HG03571 (cell line): Measurements from ENCODE around the gene ARHGAP15.

Experiments used
- ATAC-seq: cut with Tn5 transposase; IDR thresholded peaks from one replicate; pipeline ENCODE4 v1.9.1; 2021; ENCODE audit not compliant: unreplicated experiment

The ARHGAP15 gene

GRCh38 chr2:143477714-143478443 is 348.7 kb downstream of the ARHGAP15 start:
- no peak for ATAC-seq

- ATAC-seq = no peak
Observed at GRCh38 chr2:143480086-143480485, 350.9 kb downstream of the ARHGAP15 start.

- no peak for ATAC-seq
Observed at GRCh38 chr2:143480601-143481236, 351.5 kb downstream of the ARHGAP15 start.

- no peak for ATAC-seq
Observed at GRCh38 chr2:143481237-143481623, 352.0 kb downstream of the ARHGAP15 start.

GRCh38 chr2:143481733-143482132 is 352.5 kb downstream of the ARHGAP15 start:
- no peak for ATAC-seq

- no peak for ATAC-seq
Observed at GRCh38 chr2:143482316-143482715, 353.1 kb downstream of the ARHGAP15 start.

GRCh38 chr2:143482771-143483170 is 353.6 kb downstream of the ARHGAP15 start:
- no peak for ATAC-seq

- ATAC-seq = no peak
Observed at GRCh38 chr2:143486976-143487375, 357.8 kb downstream of the ARHGAP15 start.

GRCh38 chr2:143489145-143489544 is 359.9 kb downstream of the ARHGAP15 start:
- no peak for ATAC-seq

GRCh38 chr2:143491131-143491530 is 361.9 kb downstream of the ARHGAP15 start:
- ATAC-seq = no peak

GRCh38 chr2:143493339-143493738 is 364.1 kb downstream of the ARHGAP15 start:
- ATAC-seq = no peak

- no peak for ATAC-seq
Observed at GRCh38 chr2:143497726-143498125, 368.5 kb downstream of the ARHGAP15 start.

- no peak for ATAC-seq
Observed at GRCh38 chr2:143498496-143498895, 369.3 kb downstream of the ARHGAP15 start.

- ATAC-seq = no peak
Observed at GRCh38 chr2:143499061-143499460, 369.8 kb downstream of the ARHGAP15 start.

GRCh38 chr2:143501106-143501676 is 372.0 kb downstream of the ARHGAP15 start:
- no peak for ATAC-seq

- ATAC-seq = no peak
Observed at GRCh38 chr2:143503280-143503679, 374.1 kb downstream of the ARHGAP15 start.

- ATAC-seq = no peak
Observed at GRCh38 chr2:143504397-143504796, 375.2 kb downstream of the ARHGAP15 start.

GRCh38 chr2:143505542-143505941 is 376.3 kb downstream of the ARHGAP15 start:
- ATAC-seq = no peak

- ATAC-seq = no peak
Observed at GRCh38 chr2:143513081-143513480, 383.9 kb downstream of the ARHGAP15 start.

- no peak for ATAC-seq
Observed at GRCh38 chr2:143514413-143514812, 385.2 kb downstream of the ARHGAP15 start.

GRCh38 chr2:143515318-143515717 is 386.1 kb downstream of the ARHGAP15 start:
- no peak for ATAC-seq

- ATAC-seq = no peak
Observed at GRCh38 chr2:143519521-143519920, 390.3 kb downstream of the ARHGAP15 start.
